Measurements from ENCODE around the gene DLGAP1. TPM values are rescaled to one million over a fixed set of nuclear protein-coding genes. Genes with fewer than 3 reads are reported as not detected.

Gene DLGAP1
- total RNA-seq, 1 experiment from 2014 or later = 23.2 TPM

GRCh38 chr18:3879836-3880120 lies 575.3 kb downstream of the DLGAP1 start:
- no peak for TF ChIP-seq CTCF (conservative IDR thresholded peaks at IDR 0.05)
- WGBS (ENCODE audit: extremely low coverage, insufficient read length, low lambda C conversion rate) = no CpG with 5 or more reads among the region's 19 CpGs
- DNase-seq = no peak

More at GRCh38 chr18:3879836-3880120, 575.3 kb downstream of the DLGAP1 start:
- H2AFZ ChIP-seq (ENCODE audit: low read length) = no peak overlapping the region
- H3K4me1 ChIP-seq (ENCODE audit: insufficient read depth, low read length) = no peaks in the 10 kb centered on the region
- H3K4me1 Mint-ChIP-seq = peaks cover 0 to 15% of the 10 kb centered on the region in 2 experiments; a peak in 2 of 4 replicates
- no peak overlapping the region for H3K14ac ChIP-seq (ENCODE audit: insufficient read depth, low read length)
- no peaks in the 10 kb centered on the region for H4K20me1 ChIP-seq (ENCODE audit: control insufficient read depth, insufficient read depth, insufficient read length)
- no peak overlapping the region for H4K5ac ChIP-seq (ENCODE audit: insufficient read length, low read depth, low read length)
- H3K9me3 Mint-ChIP-seq = no peaks in the 10 kb centered on the region
- no peaks in the 10 kb centered on the region for H3K9me3 ChIP-seq (ENCODE audit: control insufficient read depth, low read depth, low read length)
- no peak overlapping the region for H2BK120ac ChIP-seq (ENCODE audit: low read depth, low read length, poor library complexity, severe bottlenecking)
- no peak overlapping the region for H2BK15ac ChIP-seq (ENCODE audit: low read depth, low read length)
- no peaks in the 10 kb centered on the region for H3K27me3 ChIP-seq (ENCODE audit: insufficient read depth, low read length)
- no peaks in the 10 kb centered on the region for H3K27me3 Mint-ChIP-seq (ENCODE audit: low read depth)
- H4K91ac ChIP-seq (ENCODE audit: insufficient read length, low read depth, low read length) = no peak overlapping the region
- no peak overlapping the region for H3K27ac ChIP-seq (ENCODE audit: insufficient read length, low read depth, low read length)
- no peaks in the 10 kb centered on the region for H3K79me1 ChIP-seq (ENCODE audit: insufficient read depth, low read depth, low read length, poor library complexity, severe bottlenecking)
- H3K4me2 ChIP-seq (ENCODE audit: insufficient read depth, insufficient read length, low read length) = no peak overlapping the region
- H2AK5ac ChIP-seq (ENCODE audit: insufficient read length, low read length) = no peak overlapping the region
- H2BK5ac ChIP-seq (ENCODE audit: insufficient read length, low read length) = no peak overlapping the region
- H3K79me2 ChIP-seq (ENCODE audit: insufficient read depth, low read length) = no peaks in the 10 kb centered on the region
- H3K18ac ChIP-seq (ENCODE audit: insufficient read length, low read depth, low read length) = no peak overlapping the region
- H3K9ac ChIP-seq (ENCODE audit: extremely low read depth, insufficient read length, low read length) = no peak overlapping the region
- H3K56ac ChIP-seq (ENCODE audit: insufficient read length, low read depth, low read length) = no peak overlapping the region
- no peaks in the 10 kb centered on the region for H3K23me2 ChIP-seq (ENCODE audit: insufficient read length, low read depth, low read length, poor library complexity, severe bottlenecking)
- H3K4ac ChIP-seq (ENCODE audit: low read depth, low read length) = no peak overlapping the region
- no peak overlapping the region for H3K4me3 Mint-ChIP-seq
- H4K8ac ChIP-seq (replicated peaks; ENCODE audit: insufficient read length, low read depth, low read length) = no peak overlapping the region
- H2BK12ac ChIP-seq (ENCODE audit: insufficient read length, low read depth, low read length) = no peak overlapping the region
- H2BK20ac ChIP-seq (ENCODE audit: low read depth, low read length, poor library complexity, severe bottlenecking) = no peak overlapping the region
- H3K23ac ChIP-seq (ENCODE audit: insufficient read length, low read depth, low read length) = no peak overlapping the region
- H3T11ph ChIP-seq (ENCODE audit: low read length) = no peak overlapping the region
- no peak overlapping the region for H3K27ac Mint-ChIP-seq
- H3K36me3 Mint-ChIP-seq (ENCODE audit: insufficient read depth in 1 of 3, low read depth in 3 of 3) = peaks cover 11 to 20% (median 14%) of the 10 kb centered on the region in 3 experiments
